Fibroblast of skin of right biceps (primary cell): ENCODE measurements around the gene CTSA.

Experiments used
- DNase-seq: peaks from one replicate; pipeline ENCODE4 v3.0.0-alpha.2; 2013

CTSA gene

GRCh38 chr20:45890985-45891983 lies at the start of gene CTSA, which contains the start of gene NEURL2:
Gene CTSA (plus strand): TSS chr20:45891335. CDS start chr20:45891569, 234 bp downstream.
Gene NEURL2 (minus strand): TSS chr20:45891208. CDS start chr20:45890991, 217 bp downstream.
- DNase-seq: peak; percentile 94

- DNase-seq: no peak
Observed at GRCh38 chr20:45841407-45842129, 49.6 kb upstream of the CTSA start.

- no peak for DNase-seq
Observed at GRCh38 chr20:45842169-45842812, 48.8 kb upstream of the CTSA start.

- no peak for DNase-seq
Observed at GRCh38 chr20:45843506-45843905, 47.6 kb upstream of the CTSA start.

GRCh38 chr20:45845452-45845851 lies 45.7 kb upstream of the CTSA start:
- DNase-seq: no peak

GRCh38 chr20:45848421-45848820 lies 42.7 kb upstream of the CTSA start:
- no peak for DNase-seq

- no peak for DNase-seq
Observed at GRCh38 chr20:45848969-45849582, 42.1 kb upstream of the CTSA start.

- DNase-seq: no peak
Observed at GRCh38 chr20:45850238-45850637, 40.9 kb upstream of the CTSA start.

- DNase-seq: no peak
Observed at GRCh38 chr20:45850926-45851325, 40.2 kb upstream of the CTSA start.

GRCh38 chr20:45851501-45851900 lies 39.6 kb upstream of the CTSA start:
- DNase-seq: no peak

GRCh38 chr20:45852326-45852725 lies 38.8 kb upstream of the CTSA start:
- DNase-seq: no peak

GRCh38 chr20:45853484-45853883 lies 37.7 kb upstream of the CTSA start:
- DNase-seq: no peak

GRCh38 chr20:45857114-45857881 lies 33.8 kb upstream of the CTSA start, which contains the start of the genes ACOT8 and ZSWIM3:
Gene ACOT8 (minus strand): TSS chr20:45857392. CDS start chr20:45857315, 77 bp downstream.
Gene ZSWIM3 (plus strand): TSS chr20:45857614. CDS start chr20:45857826, 212 bp downstream.
- peak; percentile 100 for DNase-seq

GRCh38 chr20:45857882-45858216 lies 33.3 kb upstream of the CTSA start:
- DNase-seq: no peak

- no peak for DNase-seq
Observed at GRCh38 chr20:45859916-45860315, 31.2 kb upstream of the CTSA start.

- no peak for DNase-seq
Observed at GRCh38 chr20:45860560-45861220, 30.4 kb upstream of the CTSA start.

GRCh38 chr20:45861221-45862075 lies 29.7 kb upstream of the CTSA start:
- DNase-seq: no peak

- no peak for DNase-seq
Observed at GRCh38 chr20:45863543-45864470, 27.3 kb upstream of the CTSA start.

GRCh38 chr20:45866454-45866853 lies 24.7 kb upstream of the CTSA start:
- no peak for DNase-seq
